OCI-LY1 (cell line): ENCODE data around the gene DEGS2.

Experiments used
- CTCF ChIP-seq: fragments of 200-600 bp; sonication (generic), shearing (Covaris generic); IDR thresholded peaks from 2 replicates; pipeline ENCODE4 v1.5.1; 2017; ENCODE audit warnings: mild to moderate bottlenecking, antibody characterized with exemption, low read length, moderate library complexity, mixed read lengths
- EZH2 ChIP-seq: fragments of 200-600 bp; sonication (generic), shearing (Covaris generic); IDR thresholded peaks from 2 replicates; pipeline ENCODE4 v1.8.0; 2017; ENCODE audit warnings: borderline replicate concordance, mixed run types, mild to moderate bottlenecking, antibody characterized with exemption, low read length, moderate library complexity, mixed read lengths

- TF ChIP-seq CTCF: no peak
- TF ChIP-seq EZH2: no peak
Observed at GRCh38 chr14:100137173-100137572, 22.3 kb downstream of the DEGS2 start.
